SU-DHL-6 (cell line): ENCODE data around the gene ZFR2.

ENCODE experiments used
- EZH2phosphoT487 ChIP-seq: fragments of 200-600 bp; sonication (generic), shearing (Covaris generic); conservative IDR thresholded peaks from 2 replicates; pipeline ENCODE4 v1.6.1; 2018; ENCODE audit warnings: mild to moderate bottlenecking, antibody characterized with exemption, low read length, moderate library complexity, mixed read lengths
- TF ChIP-seq, protein P1 (sequence below): fragments of 200-600 bp; sonication (generic); IDR thresholded peaks from one replicate; pipeline ENCODE4 v1.5.1; 2017; ENCODE audit warnings: antibody characterized with exemption, mild to moderate bottlenecking, low read length, moderate library complexity; ENCODE audit not compliant: insufficient read depth, poor library complexity, severe bottlenecking

DNA sequence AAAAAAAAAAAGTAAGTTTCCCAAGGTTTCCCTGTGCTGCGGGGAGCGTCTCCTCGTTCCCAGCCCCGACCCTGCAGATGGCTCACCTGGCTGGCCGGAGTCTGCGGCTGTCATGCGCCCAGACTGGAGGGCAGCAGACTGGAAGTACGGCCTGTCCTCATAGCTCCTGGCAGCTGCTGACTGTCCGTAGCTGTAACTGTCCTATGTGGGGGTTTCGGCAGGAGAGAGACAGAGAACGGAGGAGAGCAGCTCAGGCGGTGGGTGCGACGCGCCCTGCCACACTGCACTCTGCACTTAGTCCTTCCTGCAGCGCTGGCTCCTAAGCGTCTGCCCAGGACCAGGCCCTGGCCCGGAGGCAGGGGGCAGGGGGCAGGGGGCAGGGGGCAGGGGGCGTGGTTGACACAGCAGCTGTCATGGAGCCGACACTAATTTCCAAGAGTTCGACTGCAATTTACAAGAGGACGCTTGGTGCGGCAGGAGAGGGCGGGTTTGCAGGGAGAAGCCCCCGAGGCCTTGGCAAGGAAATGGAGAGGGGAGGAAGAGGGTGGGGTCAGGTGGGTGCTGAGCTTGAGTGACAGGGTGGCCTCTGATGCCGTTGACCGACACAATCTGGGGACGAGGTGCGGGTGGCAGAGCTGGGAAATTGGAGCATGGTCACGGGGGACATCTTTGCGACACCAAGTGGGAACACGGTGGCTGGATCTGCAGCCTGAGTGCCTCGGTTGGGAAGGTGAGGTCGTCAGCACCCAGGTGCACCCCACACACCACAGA lies 35.1 kb downstream of the ZFR2 start:
- TF ChIP-seq, protein P1, sequence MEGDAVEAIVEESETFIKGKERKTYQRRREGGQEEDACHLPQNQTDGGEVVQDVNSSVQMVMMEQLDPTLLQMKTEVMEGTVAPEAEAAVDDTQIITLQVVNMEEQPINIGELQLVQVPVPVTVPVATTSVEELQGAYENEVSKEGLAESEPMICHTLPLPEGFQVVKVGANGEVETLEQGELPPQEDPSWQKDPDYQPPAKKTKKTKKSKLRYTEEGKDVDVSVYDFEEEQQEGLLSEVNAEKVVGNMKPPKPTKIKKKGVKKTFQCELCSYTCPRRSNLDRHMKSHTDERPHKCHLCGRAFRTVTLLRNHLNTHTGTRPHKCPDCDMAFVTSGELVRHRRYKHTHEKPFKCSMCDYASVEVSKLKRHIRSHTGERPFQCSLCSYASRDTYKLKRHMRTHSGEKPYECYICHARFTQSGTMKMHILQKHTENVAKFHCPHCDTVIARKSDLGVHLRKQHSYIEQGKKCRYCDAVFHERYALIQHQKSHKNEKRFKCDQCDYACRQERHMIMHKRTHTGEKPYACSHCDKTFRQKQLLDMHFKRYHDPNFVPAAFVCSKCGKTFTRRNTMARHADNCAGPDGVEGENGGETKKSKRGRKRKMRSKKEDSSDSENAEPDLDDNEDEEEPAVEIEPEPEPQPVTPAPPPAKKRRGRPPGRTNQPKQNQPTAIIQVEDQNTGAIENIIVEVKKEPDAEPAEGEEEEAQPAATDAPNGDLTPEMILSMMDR = no peak
- no peak for TF ChIP-seq EZH2phosphoT487
